Measurements from ENCODE around the gene TMEM14A. TPM values are rescaled to one million over a fixed set of nuclear protein-coding genes. Genes with fewer than 3 reads are reported as not detected.

Gene TMEM14A
- total RNA-seq, 1 experiment from 2014 or later = 41.9 TPM

DNA sequence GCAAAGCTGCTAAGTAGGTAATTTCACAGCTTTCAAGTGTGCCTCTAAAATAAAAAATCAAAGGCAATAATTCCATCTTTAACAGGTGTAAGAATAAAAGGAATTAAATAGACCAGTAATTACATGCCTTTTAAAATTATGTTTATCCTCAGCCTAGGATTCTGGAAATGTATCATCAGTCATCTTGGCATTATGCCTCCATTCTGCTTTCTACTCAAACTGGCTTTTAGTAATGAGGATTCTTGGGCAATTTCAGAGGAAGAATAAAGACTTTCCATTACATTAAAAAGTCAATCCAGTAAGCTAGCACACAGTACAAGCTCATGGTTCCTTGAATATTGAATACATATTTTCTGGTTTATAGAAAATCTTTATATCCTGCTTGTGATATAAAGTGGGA lies 47.6 kb downstream of the TMEM14A start:
- intact Hi-C loops (cut with micrococcal nuclease; ENCODE audit: unreplicated experiment) = no loop called here
- H3K27ac Mint-ChIP-seq (ENCODE audit: unreplicated experiment) = no peak overlapping the region
- Histone ChIP-seq H3K27me3 (replicated peaks; ENCODE audit: control insufficient read depth, insufficient read depth, low read length) (no peaks in the 10 kb centered on the region), H3K36me3 (ENCODE audit: control insufficient read depth, insufficient read depth, low read length) (no peaks in the 10 kb centered on the region; the same call in 1 of the 2 replicates), H3K4me3 (ENCODE audit: low read depth, low read length) (no peak overlapping the region), H3K4me1 (peaks cover 6% of the 10 kb centered on the region; the same call in 1 of the 2 replicates), H3K9me3 (no peaks in the 10 kb centered on the region)
- ChIA-PET POLR2A (no interaction called here), CTCF (no interaction called here)
- H3K27me3 Mint-ChIP-seq (ENCODE audit: insufficient read depth, unreplicated experiment) = no peaks in the 10 kb centered on the region
- H3K4me3 Mint-ChIP-seq (ENCODE audit: unreplicated experiment) = no peak overlapping the region
- TF ChIP-seq, protein P1, sequence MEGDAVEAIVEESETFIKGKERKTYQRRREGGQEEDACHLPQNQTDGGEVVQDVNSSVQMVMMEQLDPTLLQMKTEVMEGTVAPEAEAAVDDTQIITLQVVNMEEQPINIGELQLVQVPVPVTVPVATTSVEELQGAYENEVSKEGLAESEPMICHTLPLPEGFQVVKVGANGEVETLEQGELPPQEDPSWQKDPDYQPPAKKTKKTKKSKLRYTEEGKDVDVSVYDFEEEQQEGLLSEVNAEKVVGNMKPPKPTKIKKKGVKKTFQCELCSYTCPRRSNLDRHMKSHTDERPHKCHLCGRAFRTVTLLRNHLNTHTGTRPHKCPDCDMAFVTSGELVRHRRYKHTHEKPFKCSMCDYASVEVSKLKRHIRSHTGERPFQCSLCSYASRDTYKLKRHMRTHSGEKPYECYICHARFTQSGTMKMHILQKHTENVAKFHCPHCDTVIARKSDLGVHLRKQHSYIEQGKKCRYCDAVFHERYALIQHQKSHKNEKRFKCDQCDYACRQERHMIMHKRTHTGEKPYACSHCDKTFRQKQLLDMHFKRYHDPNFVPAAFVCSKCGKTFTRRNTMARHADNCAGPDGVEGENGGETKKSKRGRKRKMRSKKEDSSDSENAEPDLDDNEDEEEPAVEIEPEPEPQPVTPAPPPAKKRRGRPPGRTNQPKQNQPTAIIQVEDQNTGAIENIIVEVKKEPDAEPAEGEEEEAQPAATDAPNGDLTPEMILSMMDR (IDR thresholded peaks at IDR 0.05; ENCODE audit: insufficient read depth in 1 of 2, low read depth in 1 of 2, low read length in 1 of 2, severe bottlenecking in 1 of 2, unreplicated experiment in 1 of 2) = no peak
- peaks cover 25% of the 10 kb centered on the region for H3K9me3 Mint-ChIP-seq (ENCODE audit: unreplicated experiment)
- H3K36me3 Mint-ChIP-seq (ENCODE audit: insufficient read depth, unreplicated experiment) = no peaks in the 10 kb centered on the region
- no peak for DNase-seq
- H3K4me1 Mint-ChIP-seq (ENCODE audit: low read depth, unreplicated experiment) = peaks cover 14% of the 10 kb centered on the region
- BruUV-seq (replicated peaks) = no TSS peak

DNA sequence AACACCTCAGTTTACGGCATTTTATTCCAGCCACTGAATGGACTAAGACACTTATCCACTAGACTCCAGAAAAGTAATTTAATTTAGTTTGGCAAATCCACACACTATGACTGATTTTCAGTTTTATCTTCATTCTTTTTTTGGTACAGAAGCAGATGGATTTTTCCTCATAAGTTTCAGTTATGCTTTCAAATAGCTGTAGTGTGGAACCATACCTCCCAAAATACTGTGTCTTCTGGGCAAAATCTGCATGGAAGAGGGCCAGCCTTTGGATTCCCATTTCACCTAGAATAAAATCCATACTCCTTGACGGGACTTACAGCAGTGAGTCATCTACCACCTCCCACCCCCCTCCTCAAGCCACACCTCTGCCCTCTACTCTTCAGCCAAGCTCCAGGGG lies 49.4 kb downstream of the TMEM14A start:
- intact Hi-C loops (cut with micrococcal nuclease; ENCODE audit: unreplicated experiment) = no loop called here
- Histone ChIP-seq H3K9me3 (no peaks in the 10 kb centered on the region), H3K36me3 (ENCODE audit: control insufficient read depth, insufficient read depth, low read length) (no peaks in the 10 kb centered on the region; the same call in 1 of the 2 replicates), H3K27me3 (replicated peaks; ENCODE audit: control insufficient read depth, insufficient read depth, low read length) (no peaks in the 10 kb centered on the region), H3K4me3 (ENCODE audit: low read depth, low read length) (no peak overlapping the region), H3K4me1 (peaks cover 24% of the 10 kb centered on the region)
- Mint-ChIP-seq H3K27ac (ENCODE audit: unreplicated experiment) (no peak overlapping the region), H3K4me3 (ENCODE audit: unreplicated experiment) (no peak overlapping the region), H3K4me1 (ENCODE audit: low read depth, unreplicated experiment) (peaks cover 30% of the 10 kb centered on the region), H3K9me3 (ENCODE audit: unreplicated experiment) (peaks cover 25% of the 10 kb centered on the region), H3K36me3 (ENCODE audit: insufficient read depth, unreplicated experiment) (peaks cover 2% of the 10 kb centered on the region), H3K27me3 (ENCODE audit: insufficient read depth, unreplicated experiment) (no peaks in the 10 kb centered on the region)
- no peak for DNase-seq
- CTCF ChIA-PET = no interaction called here
- POLR2A ChIA-PET = no interaction called here
- BruUV-seq (replicated peaks) = no TSS peak
- TF ChIP-seq, protein P1 (IDR thresholded peaks at IDR 0.05; ENCODE audit: insufficient read depth in 1 of 2, low read depth in 1 of 2, low read length in 1 of 2, severe bottlenecking in 1 of 2, unreplicated experiment in 1 of 2) = no peak

DNA sequence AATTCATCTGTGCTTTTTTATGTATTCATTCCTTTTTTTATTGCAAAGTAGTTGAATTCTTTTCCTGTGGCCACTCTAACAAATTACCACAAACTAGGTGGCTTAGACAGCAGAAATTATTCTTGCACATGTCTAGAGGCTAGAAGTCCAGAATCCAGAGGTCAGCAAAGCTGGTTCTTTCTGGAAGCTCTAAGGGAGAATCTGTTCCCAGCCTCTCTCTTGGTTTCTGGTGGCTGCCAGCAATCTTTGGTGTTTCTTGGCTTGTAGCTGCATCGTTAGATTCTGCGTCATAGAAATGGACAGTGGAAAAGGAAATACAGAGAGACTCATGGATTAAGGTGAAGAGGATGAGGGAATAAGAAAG lies 53.1 kb downstream of the TMEM14A start:
- Mint-ChIP-seq H3K27me3 (ENCODE audit: insufficient read depth, unreplicated experiment) (no peaks in the 10 kb centered on the region), H3K4me1 (ENCODE audit: low read depth, unreplicated experiment) (peaks cover 49% of the 10 kb centered on the region), H3K27ac (ENCODE audit: unreplicated experiment) (peak overlapping the region; percentile 97), H3K9me3 (ENCODE audit: unreplicated experiment) (peaks cover 25% of the 10 kb centered on the region), H3K36me3 (ENCODE audit: insufficient read depth, unreplicated experiment) (peaks cover 17% of the 10 kb centered on the region), H3K4me3 (ENCODE audit: unreplicated experiment) (peak overlapping the region; percentile 76)
- intact Hi-C loops (cut with micrococcal nuclease; ENCODE audit: unreplicated experiment) = loop anchor here (1.0 to 2.0 kb wide), 4 partner anchors 53 to 910 kb away; partner anchors contain the start of genes GSTA1, GSTA4 and TMEM14A
- Histone ChIP-seq H3K4me1 (peaks cover 54% of the 10 kb centered on the region), H3K36me3 (ENCODE audit: control insufficient read depth, insufficient read depth, low read length) (no peaks in the 10 kb centered on the region), H3K4me3 (ENCODE audit: low read depth, low read length) (no peak overlapping the region), H3K9me3 (no peaks in the 10 kb centered on the region), H3K27me3 (replicated peaks; ENCODE audit: control insufficient read depth, insufficient read depth, low read length) (no peaks in the 10 kb centered on the region)
- no peak for DNase-seq
- POLR2A ChIA-PET = interaction anchor here (1.1 kb wide), 1 partner anchor 21 kb away, joined by 3 read pairs; no protein-coding TSS in a partner anchor
- CTCF ChIA-PET = interaction anchor here (0.7 to 2.8 kb wide), 5 partner anchors 15 to 955 kb away, joined by 3 to 23 read pairs (median 3); partner anchors contain the start of gene GSTA2
- TF ChIP-seq, protein P1 (IDR thresholded peaks at IDR 0.05; ENCODE audit: insufficient read depth in 1 of 2, low read depth in 1 of 2, low read length in 1 of 2, severe bottlenecking in 1 of 2, unreplicated experiment in 1 of 2) = no peak
- BruUV-seq (replicated peaks) = no TSS peak
